ENCODE results near the gene NOA1. TPM values are rescaled to one million over a fixed set of nuclear protein-coding genes. Genes with fewer than 3 reads are reported as not detected.

The NOA1 gene
- 14.7 TPM for polyA plus RNA-seq (2013, experiment 1 of 2; ENCODE audit: insufficient read length)
- polyA plus RNA-seq (2013, experiment 2 of 2; ENCODE audit: insufficient read length), result 16.5 TPM

GRCh38 chr4:56977321-56978012 lies at the start of gene NOA1:
NOA1 (minus strand) TSS chr4:56977606; CDS start chr4:56977585, 21 bp downstream.
- DNase-seq, result peak; percentile 99

- peak; percentile 93 for DNase-seq
Measured at GRCh38 chr4:57023104-57023503, 45.7 kb upstream of the NOA1 start.

GRCh38 chr4:57020467-57021101 lies 43.2 kb upstream of the NOA1 start:
- peak; percentile 81 for DNase-seq

- no peak for DNase-seq
Measured at GRCh38 chr4:57018980-57019379, 41.6 kb upstream of the NOA1 start.

- DNase-seq, result no peak
Measured at GRCh38 chr4:57013543-57014120, 36.2 kb upstream of the NOA1 start.

- DNase-seq, result no peak
Measured at GRCh38 chr4:56999751-57000150, 22.3 kb upstream of the NOA1 start.

- DNase-seq, result peak; percentile 91
Measured at GRCh38 chr4:56995525-56995924, 18.1 kb upstream of the NOA1 start.

GRCh38 chr4:56990109-56990905 lies 12.9 kb upstream of the NOA1 start:
- DNase-seq, result peak; percentile 62

- no peak for DNase-seq
Measured at GRCh38 chr4:56986952-56987351, 9.5 kb upstream of the NOA1 start.

GRCh38 chr4:56986192-56986591 lies 8.8 kb upstream of the NOA1 start:
- DNase-seq, result no peak

- DNase-seq, result no peak
Measured at GRCh38 chr4:56981795-56982201, 4.4 kb upstream of the NOA1 start.

- peak; percentile 21 for DNase-seq
Measured at GRCh38 chr4:56979421-56980072, 2.1 kb upstream of the NOA1 start.

GRCh38 chr4:56978750-56979303 lies 1.4 kb upstream of the NOA1 start, which contains the start of gene POLR2B:
POLR2B (plus strand) TSS chr4:56978896; CDS start chr4:56978986, 90 bp downstream.
- peak; percentile 93 for DNase-seq

GRCh38 chr4:56976837-56977320 lies 527 bp downstream of the NOA1 start:
- DNase-seq, result no peak

GRCh38 chr4:56976283-56976836 lies 1.0 kb downstream of the NOA1 start:
- no peak for DNase-seq

GRCh38 chr4:56973336-56973735 lies 4.1 kb downstream of the NOA1 start:
- DNase-seq, result no peak

GRCh38 chr4:56972809-56973208 lies 4.6 kb downstream of the NOA1 start:
- no peak for DNase-seq

GRCh38 chr4:56972389-56972788 lies 5.0 kb downstream of the NOA1 start:
- DNase-seq, result no peak

- no peak for DNase-seq
Measured at GRCh38 chr4:56971383-56971782, 6.0 kb downstream of the NOA1 start.

- DNase-seq, result no peak
Measured at GRCh38 chr4:56961107-56961500, 16.3 kb downstream of the NOA1 start.

GRCh38 chr4:56959100-56959499 lies 18.3 kb downstream of the NOA1 start:
- DNase-seq, result no peak

Data from fibroblast of skin of abdomen (primary cell).